ENCODE data around the gene CASP9.

Gene CASP9

GRCh38 chr1:15524021-15524282 is at the start of gene CASP9:
Gene CASP9, minus strand, starts transcription at chr1:15524215. Its CDS starts 15 bp downstream, at chr1:15524200.
- DNase-seq (ENCODE audit: low read depth): no peak

- no peak for DNase-seq (ENCODE audit: low read depth)
Measured at GRCh38 chr1:15573477-15573876, 49.5 kb upstream of the CASP9 start.

- DNase-seq (ENCODE audit: low read depth): no peak
Measured at GRCh38 chr1:15571266-15571665, 47.3 kb upstream of the CASP9 start.

- no peak for DNase-seq (ENCODE audit: low read depth)
Measured at GRCh38 chr1:15570861-15571260, 46.8 kb upstream of the CASP9 start.

GRCh38 chr1:15568387-15569073 is 44.5 kb upstream of the CASP9 start:
- DNase-seq (ENCODE audit: low read depth): no peak

- DNase-seq (ENCODE audit: low read depth): no peak
Measured at GRCh38 chr1:15559189-15559810, 35.3 kb upstream of the CASP9 start.

GRCh38 chr1:15558516-15558915 is 34.5 kb upstream of the CASP9 start:
- DNase-seq (ENCODE audit: low read depth): no peak

- no peak for DNase-seq (ENCODE audit: low read depth)
Measured at GRCh38 chr1:15557594-15557993, 33.6 kb upstream of the CASP9 start.

GRCh38 chr1:15557008-15557407 is 33.0 kb upstream of the CASP9 start:
- DNase-seq (ENCODE audit: low read depth): no peak

GRCh38 chr1:15550573-15550972 is 26.6 kb upstream of the CASP9 start:
- DNase-seq (ENCODE audit: low read depth): no peak

GRCh38 chr1:15546641-15547040 is 22.6 kb upstream of the CASP9 start:
- no peak for DNase-seq (ENCODE audit: low read depth)

- no peak for DNase-seq (ENCODE audit: low read depth)
Measured at GRCh38 chr1:15543589-15544568, 19.9 kb upstream of the CASP9 start.

GRCh38 chr1:15543251-15543588 is 19.2 kb upstream of the CASP9 start:
- no peak for DNase-seq (ENCODE audit: low read depth)

- no peak for DNase-seq (ENCODE audit: low read depth)
Measured at GRCh38 chr1:15542388-15543250, 18.6 kb upstream of the CASP9 start.

- no peak for DNase-seq (ENCODE audit: low read depth)
Measured at GRCh38 chr1:15541231-15541792, 17.3 kb upstream of the CASP9 start.

- no peak for DNase-seq (ENCODE audit: low read depth)
Measured at GRCh38 chr1:15540186-15540585, 16.2 kb upstream of the CASP9 start.

GRCh38 chr1:15538771-15539170 is 14.8 kb upstream of the CASP9 start:
- no peak for DNase-seq (ENCODE audit: low read depth)

- no peak for DNase-seq (ENCODE audit: low read depth)
Measured at GRCh38 chr1:15531682-15532081, 7.7 kb upstream of the CASP9 start.

- DNase-seq (ENCODE audit: low read depth): no peak
Measured at GRCh38 chr1:15531003-15531402, 7.0 kb upstream of the CASP9 start.

- DNase-seq (ENCODE audit: low read depth): peak; percentile 94
Measured at GRCh38 chr1:15526490-15527339, 2.7 kb upstream of the CASP9 start, which contains the start of gene DNAJC16. Gene DNAJC16, plus strand, starts transcription at chr1:15526848. Its CDS starts 2,258 bp downstream, at chr1:15529106.

GRCh38 chr1:15526021-15526489 is 2.0 kb upstream of the CASP9 start:
- DNase-seq (ENCODE audit: low read depth): no peak

Measured in T-helper 22 cell (primary cell).